ENCODE measurements around the gene COL11A2. TPM values are rescaled to one million over a fixed set of nuclear protein-coding genes. Genes with fewer than 3 reads are reported as not detected.

COL11A2 gene
- total RNA-seq, 1 donor, result 1.8 TPM

- no peak for DNase-seq (ENCODE audit: insufficient read length, low spot score, missing footprints)
These were observed 78.5 kb downstream of the COL11A2 start for GRCh38 chr6:33113755-33114154.

More at GRCh38 chr6:33113755-33114154, 78.5 kb downstream of the COL11A2 start:
- Histone ChIP-seq H4K20me1 (ENCODE audit: insufficient read depth, low read length) (peaks cover 3% of the 10 kb centered on the region), H3K4me1 (ENCODE audit: insufficient read depth, low read length) (no peaks in the 10 kb centered on the region), H3K4me2 (ENCODE audit: insufficient read depth, low read length) (no peak overlapping the region), H2AFZ (ENCODE audit: low read length) (no peak overlapping the region), H3K9me3 (ENCODE audit: low read depth, low read length) (no peaks in the 10 kb centered on the region), H3K36me3 (ENCODE audit: insufficient read depth, low read length) (no peaks in the 10 kb centered on the region), H3K79me2 (ENCODE audit: insufficient read depth, low read length) (no peaks in the 10 kb centered on the region), H3K27me3 (ENCODE audit: insufficient read depth, low read length) (peaks cover 75% of the 10 kb centered on the region), H3K4me3 (ENCODE audit: insufficient read depth, low read length) (no peak overlapping the region), H3K27ac (ENCODE audit: low read depth, low read length) (no peak overlapping the region)
- no peak for TF ChIP-seq CTCF (IDR thresholded peaks at IDR 0.05; ENCODE audit: extremely low read depth, low read depth, low read length)

Small RNA genes lying within 50 kb of the gene (small RNA-seq; reads per million reads assigned to genes)
- gene MIR219A1 (2.0 reads per million, percentile 65 among the genes with 10 or more reads in this experiment), gene RNY4P10 (not detected)

Other genes with a start within 250 kb of the COL11A2 start
- 9.0 and 20.0 TPM in 2 replicates for gene HLA-DMA, start 239.4 kb downstream of the COL11A2 start, total RNA-seq
- 116 and 119 TPM in 2 replicates for gene BRD2, start 223.9 kb downstream of the COL11A2 start, total RNA-seq
- gene HLA-DOA, start 182.9 kb downstream of the COL11A2 start, total RNA-seq, result under 0.01 and 2.4 TPM in 2 replicates
- gene HLA-DPA1, start 118.8 kb downstream of the COL11A2 start, total RNA-seq, result 5.4 and 30.4 TPM in 2 replicates
- 8.7 and 12.4 TPM in 2 replicates for gene HLA-DPB1, start 116.5 kb downstream of the COL11A2 start, total RNA-seq
- gene RXRB, start 8.2 kb upstream of the COL11A2 start, total RNA-seq, result 19.2 and 20.9 TPM in 2 replicates
- gene SLC39A7, start 8.4 kb upstream of the COL11A2 start, total RNA-seq, result 108 and 109 TPM in 2 replicates
- gene HSD17B8, start 12.2 kb upstream of the COL11A2 start, total RNA-seq, result 2.7 and 3.3 TPM in 2 replicates
- 34.0 and 34.2 TPM in 2 replicates for gene RING1, start 16.0 kb upstream of the COL11A2 start, total RNA-seq
- gene VPS52, start 79.4 kb upstream of the COL11A2 start, total RNA-seq, result 41.3 and 42.7 TPM in 2 replicates
- 1,994 and 2,278 TPM in 2 replicates for gene RPS18, start 79.6 kb upstream of the COL11A2 start, total RNA-seq
- 3.8 and 4.3 TPM in 2 replicates for gene B3GALT4, start 84.7 kb upstream of the COL11A2 start, total RNA-seq
- 85.7 and 86.9 TPM in 2 replicates for gene WDR46, start 96.8 kb upstream of the COL11A2 start, total RNA-seq
- 14.1 and 15.9 TPM in 2 replicates for gene PFDN6, start 97.1 kb upstream of the COL11A2 start, total RNA-seq
- gene RGL2, start 106.5 kb upstream of the COL11A2 start, total RNA-seq, result 33.9 and 35.5 TPM in 2 replicates
- gene TAPBP, start 121.6 kb upstream of the COL11A2 start, total RNA-seq, result 90.2 and 92.6 TPM in 2 replicates
- 18.6 and 19.5 TPM in 2 replicates for gene ZBTB22, start 125.3 kb upstream of the COL11A2 start, total RNA-seq
- 32.7 and 39.4 TPM in 2 replicates for gene DAXX, start 130.5 kb upstream of the COL11A2 start, total RNA-seq
- 3.2 and 4.0 TPM in 2 replicates for gene KIFC1, start 199.4 kb upstream of the COL11A2 start, total RNA-seq
- gene PHF1, start 218.5 kb upstream of the COL11A2 start, total RNA-seq, result 25.9 and 30.8 TPM in 2 replicates
- gene CUTA, start 225.6 kb upstream of the COL11A2 start, total RNA-seq, result 89.3 and 122 TPM in 2 replicates
- gene SYNGAP1, start 227.6 kb upstream of the COL11A2 start, total RNA-seq, result 6.9 and 8.8 TPM in 2 replicates

Data from osteoblast (primary cell).